IPS DF 4.7 (cell line): ENCODE data around the gene NUTM2G.
"Not testable (repeated sequence)": the region's sequence is repeated elsewhere in the genome, so short reads cannot be mapped to it uniquely, and the experiment has no call there.

ENCODE experiments used
- DNase-seq: peaks from one replicate; pipeline ENCODE4 v3.0.0-alpha.2; 2013; ENCODE audit warnings: low spot score; ENCODE audit errors: extremely low read depth

NUTM2G gene, protein sequence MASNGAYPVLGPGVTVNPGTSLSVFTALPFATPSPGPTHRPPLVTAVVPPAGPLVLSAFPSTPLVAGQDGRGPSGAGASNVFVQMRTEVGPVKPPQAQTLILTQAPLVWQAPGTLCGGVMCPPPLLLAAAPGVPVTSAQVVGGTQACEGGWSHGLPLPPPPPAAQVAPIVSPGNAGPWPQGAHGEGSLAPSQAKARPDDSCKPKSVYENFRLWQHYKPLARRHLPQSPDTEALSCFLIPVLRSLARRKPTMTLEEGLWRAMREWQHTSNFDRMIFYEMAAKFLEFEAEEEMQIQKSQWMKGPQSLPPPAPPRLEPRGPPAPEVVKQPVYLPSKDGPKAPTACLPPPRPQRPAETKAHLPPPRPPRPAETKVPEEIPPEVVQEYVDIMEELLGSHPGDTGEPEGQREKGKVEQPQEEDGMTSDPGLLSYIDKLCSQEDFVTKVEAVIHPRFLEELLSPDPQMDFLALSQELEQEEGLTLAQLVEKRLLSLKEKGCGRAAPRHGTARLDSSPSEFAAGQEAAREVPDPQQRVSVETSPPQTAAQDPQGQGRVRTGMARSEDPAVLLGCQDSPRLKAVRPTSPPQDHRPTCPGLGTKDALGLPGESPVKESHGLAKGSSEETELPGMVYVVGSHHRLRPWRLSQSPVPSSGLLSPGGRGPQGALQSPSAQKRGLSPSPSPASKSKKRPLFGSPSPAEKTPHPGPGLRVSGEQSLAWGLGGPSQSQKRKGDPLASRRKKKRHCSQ

DNA sequence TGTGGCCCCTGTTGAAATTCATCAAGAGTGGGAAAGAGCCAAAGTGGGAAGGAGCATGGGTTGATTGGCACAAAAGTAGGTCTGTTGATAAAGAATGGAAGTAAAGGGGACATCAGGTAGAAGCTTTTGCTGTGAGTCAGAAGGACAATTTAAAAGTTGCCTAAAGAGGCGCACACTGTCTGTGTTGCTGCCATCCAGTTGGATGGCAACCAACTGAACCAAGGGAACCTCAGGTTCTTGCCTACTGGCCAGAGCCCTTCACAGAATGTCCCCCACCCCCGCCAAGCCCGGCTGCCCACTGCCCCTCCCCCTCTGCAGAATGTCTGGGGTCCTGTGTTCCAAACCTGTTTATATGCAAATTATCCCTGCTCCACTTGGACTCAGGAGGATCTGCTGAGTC lies at the start of gene NUTM2G:
Gene NUTM2G (plus strand): TSS at position 301 of the 400 bp plus-strand sequence. CDS start 182 bp downstream, outside the sequence.
- not testable (repeated sequence) for DNase-seq

DNA sequence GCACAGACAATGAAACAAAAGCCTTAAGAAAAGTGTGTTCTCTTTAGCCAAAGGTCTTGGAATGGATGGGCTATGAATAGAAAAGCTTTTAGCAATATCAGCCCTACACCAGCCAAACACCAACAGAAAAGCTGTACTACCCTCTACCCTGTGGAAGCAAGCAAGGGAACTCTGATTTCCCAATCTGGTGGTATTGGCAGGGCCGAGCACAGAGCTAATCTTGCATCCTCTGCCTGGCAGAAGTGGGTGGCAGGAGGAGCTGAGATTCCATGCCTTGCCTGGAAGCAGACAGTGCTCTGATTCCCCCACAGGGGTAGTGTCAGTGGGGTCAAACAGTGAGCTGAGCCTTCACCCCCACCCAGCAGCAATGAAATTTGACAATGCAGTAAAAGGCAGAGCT lies 44.7 kb upstream of the NUTM2G start:
- no peak for DNase-seq

DNA sequence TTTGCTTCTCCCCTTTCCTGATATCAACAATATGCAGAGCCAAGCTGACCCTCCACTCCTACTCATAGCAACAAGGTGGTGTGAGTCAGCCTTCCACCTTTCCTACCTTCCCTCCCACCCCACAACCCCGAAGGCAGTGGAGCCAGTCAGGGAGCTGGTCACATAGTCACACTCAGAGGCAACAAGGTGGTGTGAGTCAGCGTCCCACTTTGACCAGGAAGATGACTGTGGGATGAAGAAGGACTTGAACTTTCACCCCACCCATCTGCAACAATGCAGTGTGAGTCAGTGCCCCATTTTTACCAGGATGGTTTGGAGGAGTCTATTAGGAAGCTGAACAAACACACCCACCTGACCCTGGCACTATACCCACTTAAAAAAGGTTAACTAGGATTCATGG lies 44.2 kb upstream of the NUTM2G start:
- DNase-seq: no peak

DNA sequence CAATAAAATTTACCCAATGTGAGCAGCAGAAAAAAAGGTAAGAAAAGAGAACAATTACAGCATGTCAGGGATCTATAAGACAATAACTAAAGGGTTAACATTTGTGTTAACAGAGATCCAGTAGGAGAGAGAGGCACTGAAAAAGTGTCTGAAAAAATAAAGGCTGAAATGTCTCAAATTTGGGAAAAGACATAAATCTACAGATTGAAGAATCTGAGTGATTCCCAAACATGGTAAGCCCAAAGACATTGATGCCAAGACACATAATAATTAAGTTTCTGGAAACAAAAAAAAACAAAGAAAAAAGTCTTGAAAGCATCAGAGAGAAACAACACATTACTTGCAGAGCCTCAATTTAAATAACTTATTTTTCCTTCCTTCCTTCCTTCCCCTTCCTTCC lies 43.2 kb upstream of the NUTM2G start:
- no peak for DNase-seq

DNA sequence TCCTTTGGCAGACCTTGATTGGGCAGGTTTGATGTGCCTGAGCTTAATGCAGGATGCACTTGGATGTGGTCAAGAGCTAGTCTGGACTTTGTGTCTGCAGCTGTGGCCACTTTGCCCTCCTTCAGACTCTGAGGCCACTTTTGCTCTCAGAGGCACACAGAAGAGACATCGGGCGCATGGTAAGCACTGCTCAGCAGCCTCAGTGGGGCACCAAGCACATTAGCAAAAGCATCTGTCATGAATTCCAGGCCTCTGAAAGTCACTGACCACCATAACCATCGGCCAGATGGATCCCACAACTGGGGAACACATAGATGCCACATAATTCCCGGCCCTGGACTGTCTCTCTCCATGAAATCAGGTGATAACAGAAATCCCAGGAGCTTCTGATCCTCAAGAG lies 40.1 kb upstream of the NUTM2G start:
- no peak for DNase-seq

DNA sequence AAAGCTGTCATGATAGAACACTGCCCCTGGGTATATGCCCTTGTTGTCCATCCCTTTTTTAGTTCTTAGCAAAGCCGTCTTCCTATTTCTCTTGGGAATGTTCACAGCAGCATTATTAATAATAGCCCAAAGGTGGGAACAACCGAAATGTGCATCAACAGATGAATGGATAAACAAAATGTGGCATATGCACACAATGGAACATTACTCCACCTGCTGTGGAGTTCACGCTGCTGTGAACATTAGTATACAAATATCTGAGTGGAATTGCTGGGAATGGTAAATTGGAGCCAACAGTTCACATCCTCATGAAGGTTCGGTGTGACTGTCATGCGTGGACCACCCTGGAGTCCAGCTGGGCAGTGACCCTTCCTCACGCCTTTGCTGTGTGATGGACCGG lies 36.5 kb upstream of the NUTM2G start:
- DNase-seq: no peak

DNA sequence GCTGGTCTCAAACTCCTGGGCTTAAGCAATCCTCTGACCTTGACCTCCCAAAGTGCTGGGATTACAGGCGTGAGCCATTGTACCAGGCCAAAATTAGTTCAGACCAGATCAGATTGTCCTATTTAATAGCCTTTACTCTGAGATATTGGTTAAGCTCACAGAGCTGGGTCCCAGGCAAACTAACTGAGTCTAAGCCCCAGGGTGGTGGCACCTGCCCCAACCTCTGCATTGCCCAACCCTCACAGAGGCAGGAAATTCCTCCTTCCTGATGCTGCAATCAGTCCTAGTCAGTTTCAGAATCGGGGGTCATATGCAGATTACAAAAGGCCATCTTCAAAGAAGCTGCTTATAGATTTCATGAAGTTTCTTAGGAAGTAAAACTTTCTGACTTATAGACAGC lies 28.6 kb upstream of the NUTM2G start:
- DNase-seq: not testable (repeated sequence)

DNA sequence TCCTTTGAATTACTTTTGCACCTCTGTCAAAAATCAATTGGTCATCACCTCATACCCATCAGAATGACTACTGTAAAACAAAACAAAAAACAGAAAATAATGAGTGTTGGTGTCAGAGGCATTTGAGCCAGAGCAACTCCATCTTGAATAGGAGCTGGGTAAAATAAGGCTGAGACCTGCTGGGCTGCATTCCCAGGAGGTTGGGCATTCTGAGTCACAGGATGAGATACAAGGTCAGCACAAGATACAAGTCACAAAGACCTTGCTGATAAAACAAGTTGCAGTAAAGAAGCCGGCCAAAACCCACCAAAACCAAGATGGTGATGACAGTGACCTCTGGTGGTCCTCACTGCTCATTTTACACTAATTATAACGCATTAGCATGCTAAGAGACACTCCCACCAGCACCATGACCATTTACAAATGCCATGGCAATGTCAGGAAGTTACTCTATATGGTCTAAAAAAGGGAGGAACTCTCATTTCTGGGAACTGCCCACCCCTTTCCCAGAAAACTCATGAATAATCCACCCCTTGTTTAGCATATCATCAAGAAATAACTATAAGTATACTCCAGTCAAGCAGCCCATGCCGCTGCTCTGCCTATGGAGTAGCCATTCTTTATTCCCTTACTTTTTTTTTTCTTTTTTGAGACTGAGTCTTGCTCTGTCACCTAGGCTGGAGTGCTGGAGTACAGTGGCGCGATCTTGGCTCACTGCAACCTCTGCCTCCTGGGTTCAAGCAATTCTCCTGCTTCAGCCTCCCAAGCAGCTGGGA lies 23.5 kb upstream of the NUTM2G start:
- not testable (repeated sequence) for DNase-seq

DNA sequence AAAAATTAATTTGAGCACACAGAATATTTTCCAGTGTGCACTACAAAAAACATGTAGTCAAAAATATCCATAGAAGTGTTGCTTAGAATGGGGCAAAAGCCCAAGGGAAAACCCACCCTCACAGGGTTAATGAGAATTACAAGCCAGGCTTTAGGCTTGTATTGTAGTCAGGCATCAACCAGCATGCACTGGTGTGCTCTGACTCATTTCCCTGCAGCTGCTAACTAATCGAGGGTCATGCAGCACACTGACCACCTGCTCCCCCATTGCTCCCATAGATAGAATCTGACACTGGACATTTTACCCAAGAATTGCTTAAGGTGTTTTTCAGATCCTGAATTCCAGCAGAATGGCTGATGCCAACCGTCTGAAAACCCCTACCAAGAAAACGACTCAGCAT lies 20.2 kb upstream of the NUTM2G start:
- DNase-seq: not testable (repeated sequence)

DNA sequence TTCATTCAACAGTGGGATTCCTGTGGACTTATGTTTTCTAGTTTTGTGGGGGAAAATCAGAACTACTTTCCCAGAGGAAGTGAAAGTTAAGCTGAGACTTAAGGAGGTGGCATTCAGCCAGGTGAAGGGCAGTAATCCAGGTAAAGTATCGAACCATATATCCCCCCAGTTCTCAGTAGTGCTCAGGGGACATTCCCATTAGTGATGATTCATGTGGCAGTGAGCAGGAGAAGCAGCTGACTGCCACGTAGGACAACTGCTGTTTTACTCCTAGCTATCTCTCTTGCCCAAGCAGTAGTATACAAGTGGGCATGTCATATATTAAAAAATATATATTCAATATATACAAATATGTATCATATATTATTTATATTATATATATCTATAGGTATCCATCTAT lies 13.1 kb upstream of the NUTM2G start:
- DNase-seq: not testable (repeated sequence)

DNA sequence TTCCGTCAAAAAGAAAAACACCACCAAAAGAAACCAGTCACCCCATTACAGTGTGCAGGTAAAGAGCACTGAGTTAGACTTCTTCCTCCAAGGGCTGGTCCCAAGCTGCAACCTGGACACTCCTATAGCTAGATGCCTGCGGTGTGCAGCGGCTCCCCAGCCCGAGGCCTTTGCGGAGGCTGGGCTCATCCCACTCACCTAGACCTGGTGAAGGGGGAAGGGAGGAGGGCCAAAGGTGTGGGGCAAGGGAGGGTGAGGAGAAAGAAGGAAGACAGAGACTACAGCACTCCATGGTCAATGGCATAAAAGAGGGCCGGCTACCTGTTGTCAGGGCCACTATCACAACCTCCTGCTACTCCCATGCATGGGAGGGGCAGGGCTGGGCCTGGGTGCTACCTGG lies 12.1 kb upstream of the NUTM2G start:
- not testable (repeated sequence) for DNase-seq

DNA sequence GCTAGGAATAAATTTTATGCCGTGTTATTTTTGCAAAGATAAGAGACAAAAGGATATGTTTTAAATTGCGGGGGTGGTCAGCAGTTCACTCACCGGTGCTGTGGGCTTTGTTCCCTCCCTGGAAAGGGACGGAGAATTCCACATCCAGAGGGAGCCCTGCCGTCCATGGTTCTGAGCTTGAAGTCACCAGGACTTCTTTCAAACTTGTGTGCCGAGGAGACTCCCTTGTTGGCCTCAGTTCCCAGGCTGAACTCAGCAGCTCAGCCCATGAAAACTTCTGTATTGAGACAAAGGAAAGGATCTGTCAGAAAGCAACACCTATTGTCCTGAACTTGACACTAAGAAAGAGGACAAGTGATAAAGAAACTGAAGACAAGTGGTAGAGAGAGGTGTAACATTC lies 10.1 kb upstream of the NUTM2G start:
- DNase-seq: not testable (repeated sequence)

DNA sequence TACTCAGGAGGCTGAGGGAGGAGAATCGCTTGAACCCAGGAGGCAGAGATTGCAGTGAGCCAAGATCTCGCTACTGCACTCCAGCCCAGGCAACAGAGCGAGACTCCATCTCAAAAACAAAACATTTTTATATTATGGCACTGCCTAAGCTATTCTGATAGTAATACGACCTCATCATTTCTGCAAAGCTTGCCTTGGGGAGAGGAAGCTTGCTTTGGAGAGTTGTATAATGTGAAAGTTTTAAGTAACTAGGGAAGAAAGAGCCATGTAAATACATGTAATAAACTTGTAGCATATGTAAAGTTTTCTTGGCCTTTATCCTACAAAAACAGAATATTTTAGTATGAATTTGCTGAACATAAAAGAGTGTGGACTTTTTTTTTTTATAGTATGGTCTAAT lies 7.8 kb upstream of the NUTM2G start:
- not testable (repeated sequence) for DNase-seq

DNA sequence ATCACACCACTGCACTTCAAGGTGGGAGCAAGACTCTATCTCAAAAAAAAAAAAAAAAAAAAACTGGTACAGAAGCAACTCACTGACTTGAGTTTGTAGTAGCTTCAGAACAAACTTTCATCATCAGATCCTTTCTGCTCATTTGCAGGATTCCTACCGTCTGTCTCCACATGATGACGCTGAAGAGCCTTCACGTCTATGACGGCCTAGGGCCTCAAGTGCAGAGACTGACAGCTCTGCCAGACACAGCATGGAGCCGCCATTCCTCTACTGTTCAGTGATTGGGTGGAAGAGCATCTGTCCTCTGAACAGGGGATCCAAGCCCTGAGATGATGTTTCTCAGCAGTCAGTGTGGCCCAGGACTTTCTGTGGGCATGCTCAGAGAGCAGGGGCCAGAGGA lies 3.1 kb upstream of the NUTM2G start:
- DNase-seq: not testable (repeated sequence)

DNA sequence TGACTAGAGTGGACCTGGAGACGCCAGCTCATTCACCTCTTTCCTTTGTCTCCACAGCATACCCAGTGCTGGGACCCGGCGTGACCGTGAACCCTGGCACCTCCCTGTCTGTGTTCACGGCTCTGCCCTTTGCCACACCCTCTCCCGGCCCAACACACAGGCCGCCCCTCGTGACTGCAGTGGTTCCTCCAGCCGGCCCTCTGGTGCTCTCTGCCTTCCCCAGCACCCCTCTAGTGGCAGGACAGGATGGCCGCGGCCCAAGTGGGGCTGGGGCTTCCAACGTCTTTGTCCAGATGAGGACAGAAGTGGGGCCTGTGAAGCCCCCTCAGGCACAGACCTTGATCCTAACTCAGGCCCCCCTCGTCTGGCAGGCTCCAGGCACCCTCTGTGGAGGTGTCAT lies 3.0 kb downstream of the NUTM2G start:
- not testable (repeated sequence) for DNase-seq

DNA sequence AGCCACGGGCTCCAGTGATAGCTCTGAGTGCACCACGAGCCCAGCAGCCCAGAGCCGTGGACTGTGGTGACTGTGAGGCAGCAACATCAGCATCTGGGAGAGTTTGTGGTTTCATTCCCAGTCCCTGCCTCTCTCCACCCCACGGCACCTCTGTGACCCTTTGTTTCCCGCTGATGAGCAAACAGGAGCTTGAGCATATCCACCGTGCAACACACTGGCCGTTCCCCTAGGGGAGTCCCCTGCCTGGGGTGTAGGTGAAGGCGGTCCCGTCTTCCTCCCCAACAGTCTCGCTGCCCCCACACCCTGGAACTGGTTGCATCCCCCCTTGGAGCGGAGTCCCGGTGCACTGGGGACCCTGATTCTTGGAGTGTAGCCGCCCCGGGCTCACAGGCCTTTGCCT lies 5.5 kb downstream of the NUTM2G start:
- DNase-seq: not testable (repeated sequence)

DNA sequence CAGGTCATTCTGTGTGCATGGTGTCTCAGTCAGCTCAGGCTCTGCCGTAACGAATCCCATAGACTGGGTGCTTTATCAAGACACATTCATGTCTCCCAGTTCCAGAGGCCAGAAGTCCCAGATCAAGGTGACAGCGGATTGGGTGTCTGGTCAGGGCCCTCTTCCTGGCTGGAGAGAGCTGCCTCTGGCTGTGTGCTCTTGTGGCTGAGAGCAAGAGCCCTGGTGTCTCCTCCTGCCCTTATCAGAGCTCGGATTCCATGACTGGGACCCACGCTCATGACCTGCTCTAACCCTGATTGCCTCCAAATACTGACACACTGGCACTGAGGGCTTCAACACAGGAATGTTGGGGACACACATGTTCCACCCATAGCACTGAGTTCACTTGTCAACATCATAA lies 6.1 kb downstream of the NUTM2G start:
- not testable (repeated sequence) for DNase-seq

DNA sequence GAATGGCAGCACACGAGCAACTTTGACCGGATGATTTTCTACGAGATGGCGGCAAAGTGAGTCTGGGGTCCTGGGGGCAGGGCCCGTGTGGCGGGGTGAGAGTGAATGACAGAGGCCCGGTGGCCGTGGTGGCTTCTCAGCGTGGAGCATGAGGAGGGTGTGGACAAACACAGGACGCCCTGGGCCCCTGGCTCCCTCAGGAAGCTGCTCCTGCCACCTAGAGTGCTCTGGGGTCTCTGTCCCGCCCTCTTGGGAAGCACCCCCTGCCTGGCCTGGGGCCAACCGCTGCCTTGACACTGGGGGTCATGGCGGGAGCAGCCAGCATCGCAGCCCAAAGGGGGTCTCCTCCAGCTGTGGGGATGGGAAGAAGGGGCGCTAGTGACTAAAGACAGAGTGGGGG lies 6.8 kb downstream of the NUTM2G start:
- DNase-seq: not testable (repeated sequence)

DNA sequence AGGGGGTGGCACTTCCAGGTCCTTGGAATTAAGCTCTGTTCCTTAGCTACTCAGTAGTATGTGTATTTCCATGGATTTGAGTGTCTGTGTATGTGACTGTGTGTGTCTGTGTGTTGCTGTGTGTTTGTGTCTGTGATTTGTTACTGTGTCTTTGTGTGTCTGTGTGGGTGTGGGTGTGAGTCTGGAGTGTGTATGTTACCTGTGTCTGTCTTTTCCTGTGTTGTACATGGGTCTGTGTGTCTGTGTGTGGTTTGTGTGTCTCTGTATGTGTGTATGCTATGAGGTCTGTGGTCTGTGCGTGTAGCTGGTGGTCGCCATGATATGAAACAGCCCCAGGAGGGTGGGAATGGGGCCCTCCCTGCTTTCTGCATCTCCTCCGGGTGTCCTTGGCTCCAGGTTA lies 8.8 kb downstream of the NUTM2G start:
- DNase-seq: not testable (repeated sequence)

DNA sequence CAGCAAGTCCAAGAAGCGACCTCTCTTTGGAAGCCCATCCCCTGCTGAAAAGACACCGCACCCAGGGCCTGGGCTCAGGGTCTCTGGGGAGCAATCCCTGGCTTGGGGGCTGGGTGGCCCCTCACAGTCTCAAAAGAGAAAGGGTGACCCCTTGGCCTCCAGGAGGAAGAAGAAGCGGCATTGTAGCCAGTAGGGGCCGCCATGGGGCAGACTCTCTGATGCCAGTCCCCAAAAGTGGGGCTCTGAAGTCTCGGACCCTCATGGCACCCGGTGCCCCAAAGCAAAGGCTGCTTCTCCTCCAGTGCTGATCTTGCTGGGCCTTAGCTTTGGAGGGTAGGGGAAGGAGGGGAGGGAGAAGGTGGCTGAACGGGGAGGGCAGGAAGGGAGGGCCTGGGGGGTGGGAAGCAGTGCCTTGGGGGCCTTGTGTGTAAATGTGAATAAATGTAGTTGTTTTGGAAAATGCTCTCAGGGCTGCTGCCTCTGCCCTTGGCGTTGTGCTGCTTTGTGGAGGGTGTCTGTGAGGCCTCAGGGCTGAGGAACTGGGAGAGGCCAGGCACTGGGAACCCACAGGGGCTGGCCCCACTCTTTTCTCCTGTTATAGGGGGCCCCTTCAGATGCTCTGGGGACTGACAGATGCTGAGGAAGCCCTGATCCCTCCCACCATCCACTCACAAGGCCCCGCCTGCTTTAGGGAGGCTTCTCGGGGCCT lies 10.5 kb downstream of the NUTM2G start:
- not testable (repeated sequence) for DNase-seq

DNA sequence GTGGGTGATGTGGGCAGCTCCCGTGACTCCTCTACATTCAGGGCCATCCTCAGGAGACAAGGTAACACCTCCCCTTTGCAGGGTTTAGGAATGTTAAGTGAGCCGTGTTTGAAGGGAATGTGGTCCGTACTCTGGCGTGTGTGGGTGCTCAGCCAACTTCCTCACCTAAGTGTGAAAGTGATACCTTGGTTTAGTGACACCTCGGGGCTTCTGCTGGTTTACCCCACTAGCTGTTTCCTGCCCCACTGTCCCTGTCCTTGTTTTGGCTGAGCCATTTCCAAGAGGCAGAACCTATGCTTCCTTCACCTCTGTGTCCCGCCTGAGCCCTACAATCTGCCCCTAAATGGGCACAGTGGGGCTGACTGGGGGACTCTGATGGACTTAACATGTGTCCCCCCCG lies 12.3 kb downstream of the NUTM2G start:
- not testable (repeated sequence) for DNase-seq
